GM21381 (cell line): Measurements from ENCODE around the gene TRIO.
"Not testable (repeated sequence)": the region's sequence is repeated elsewhere in the genome, so short reads cannot be mapped to it uniquely, and the experiment has no call there.

Experiments
- ATAC-seq: cut with Tn5 transposase; IDR thresholded peaks from one replicate; pipeline ENCODE4 v1.9.1; 2021; ENCODE audit warnings: mild to moderate bottlenecking, moderate library complexity; ENCODE audit not compliant: unreplicated experiment

Gene TRIO

GRCh38 chr5:14516901-14517300, 373.8 kb downstream of the TRIO start:
- no peak for ATAC-seq

- no peak for ATAC-seq
These were observed 375.5 kb downstream of the TRIO start for GRCh38 chr5:14518638-14519037.

- no peak for ATAC-seq
These were observed 378.6 kb downstream of the TRIO start for GRCh38 chr5:14521748-14522147.

GRCh38 chr5:14522721-14523120, 379.6 kb downstream of the TRIO start:
- no peak for ATAC-seq

DNA sequence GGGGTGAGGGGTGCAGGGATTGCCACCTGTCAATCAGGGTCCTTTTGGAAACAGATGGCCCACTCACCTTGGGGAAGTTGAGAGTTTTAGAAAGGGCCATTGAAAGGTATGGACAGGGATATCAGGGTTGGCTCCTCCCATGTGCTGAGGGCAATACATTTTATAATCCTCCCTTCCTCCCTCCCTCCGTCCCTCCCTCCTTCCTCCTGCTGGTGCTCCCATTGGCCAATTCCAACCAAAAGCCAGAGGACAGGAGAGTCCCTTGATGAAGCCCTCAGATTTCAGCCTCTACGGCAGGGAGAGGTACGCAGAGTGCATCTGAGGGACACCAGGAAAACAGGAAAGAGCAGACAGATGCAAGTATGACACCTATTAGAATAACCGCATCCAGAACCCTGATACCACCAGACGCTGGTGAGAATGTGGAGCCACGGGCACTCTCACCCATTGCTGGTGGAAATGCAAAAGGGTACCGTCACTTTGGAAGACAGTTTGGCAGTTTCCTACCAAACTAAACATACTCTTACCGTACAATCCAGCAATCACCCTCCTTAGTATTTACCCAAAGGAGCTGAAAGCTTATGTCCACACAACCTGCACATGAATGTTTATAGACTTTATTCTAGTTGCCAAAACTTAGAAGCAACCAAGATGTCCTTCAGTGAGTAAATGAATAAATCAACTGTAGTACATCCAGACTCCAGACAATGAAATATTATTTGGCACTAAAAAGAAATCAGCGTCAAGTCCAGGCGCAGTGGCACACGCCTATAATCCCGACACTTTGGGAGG, 380.3 kb downstream of the TRIO start:
- no peak for ATAC-seq

DNA sequence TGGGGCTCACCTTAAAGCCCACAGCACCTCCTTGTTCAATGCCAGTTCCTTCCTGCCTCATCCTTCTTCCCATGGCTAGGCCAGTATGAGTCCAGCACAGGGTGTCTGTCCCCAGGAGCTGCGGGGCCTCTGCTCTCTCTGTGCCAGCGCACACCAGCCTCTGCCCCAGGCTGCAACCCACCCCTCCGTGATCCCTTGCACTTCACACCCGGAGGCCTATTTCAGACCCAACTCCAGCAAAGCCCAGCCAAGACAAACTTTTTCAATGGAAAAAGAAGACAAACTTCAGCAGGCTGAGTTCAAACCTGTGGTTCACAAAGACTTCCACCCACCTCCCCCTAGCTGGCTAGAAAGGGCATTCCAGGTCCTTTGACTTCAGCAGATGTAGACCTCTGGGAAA, 382.3 kb downstream of the TRIO start:
- ATAC-seq, result no peak

DNA sequence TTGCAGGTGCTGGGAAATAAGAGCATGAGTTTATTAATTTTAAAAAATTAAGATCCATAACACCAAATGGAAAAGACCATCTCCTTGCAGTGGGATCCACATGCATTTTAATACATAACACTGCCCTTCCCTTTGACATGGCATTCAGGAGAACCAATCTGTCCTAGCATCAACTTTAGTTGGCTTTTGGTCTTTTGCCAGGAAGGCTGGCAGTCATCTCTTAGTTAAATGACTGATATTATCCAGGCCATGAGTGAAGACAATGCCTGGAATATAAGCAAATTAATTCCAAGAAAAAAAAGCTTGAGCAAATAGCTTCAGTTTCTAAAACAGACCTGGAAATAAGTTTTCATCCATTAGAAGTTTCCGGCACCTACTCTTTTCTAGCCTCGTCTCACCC, 383.4 kb downstream of the TRIO start:
- ATAC-seq, result no peak

DNA sequence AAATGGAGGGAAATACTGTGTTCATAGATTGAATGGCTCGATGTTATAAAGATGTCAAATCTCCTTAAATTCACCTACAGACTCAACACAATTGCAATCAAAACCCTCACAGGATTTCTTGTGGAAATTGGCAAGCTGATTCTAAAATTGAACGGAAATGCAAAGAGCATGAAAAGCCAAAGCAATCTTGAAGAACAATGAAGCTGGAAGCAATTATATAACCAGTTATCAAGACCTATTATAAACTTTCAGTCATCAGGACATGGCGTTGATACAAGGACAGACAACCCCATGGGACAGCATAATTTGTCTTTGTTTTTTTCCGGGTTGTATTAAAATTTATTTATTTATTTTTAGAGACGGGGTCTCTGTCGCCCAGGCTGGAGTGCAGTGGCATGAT, 385.0 kb downstream of the TRIO start:
- no peak for ATAC-seq

DNA sequence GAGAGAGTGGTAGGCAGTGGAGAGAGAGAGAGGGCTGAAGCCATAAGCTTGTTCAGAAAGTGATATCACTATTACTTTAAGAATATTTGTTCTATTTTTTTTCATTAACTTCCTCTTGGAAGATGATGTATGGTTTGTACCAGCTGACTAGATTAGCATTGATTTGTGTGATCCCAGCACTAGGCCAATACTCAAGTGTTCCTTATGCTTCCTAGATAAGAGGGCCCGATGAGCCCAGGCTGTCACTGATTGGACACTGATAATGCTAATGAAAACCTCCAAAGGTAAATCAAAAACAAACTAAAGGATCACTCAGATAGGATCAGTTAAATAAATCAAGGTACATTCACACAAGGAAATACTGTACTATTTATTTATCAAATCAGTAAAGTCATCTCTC, 385.8 kb downstream of the TRIO start:
- no peak for ATAC-seq

DNA sequence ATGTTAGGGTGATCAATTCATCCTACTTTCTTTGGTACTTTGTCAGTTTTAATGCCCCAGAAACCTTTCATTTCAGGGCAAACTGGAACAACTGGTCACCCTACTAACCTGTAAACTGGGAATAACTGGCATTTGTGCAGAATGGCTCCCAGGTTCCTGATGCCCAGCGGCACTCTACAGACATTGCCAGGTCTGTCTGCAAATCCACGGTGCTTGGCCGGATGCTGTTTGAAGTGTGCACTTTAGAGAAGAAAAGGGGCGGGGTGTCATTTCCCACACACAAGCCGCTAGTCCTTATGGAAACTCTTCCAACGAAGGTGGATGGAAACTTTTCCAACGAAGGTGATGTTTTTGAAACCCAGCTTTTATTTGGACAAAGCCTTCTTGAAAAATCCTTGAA, 388.5 kb downstream of the TRIO start:
- no peak for ATAC-seq

- no peak for ATAC-seq
These were observed 389.0 kb downstream of the TRIO start for GRCh38 chr5:14532180-14532579.

DNA sequence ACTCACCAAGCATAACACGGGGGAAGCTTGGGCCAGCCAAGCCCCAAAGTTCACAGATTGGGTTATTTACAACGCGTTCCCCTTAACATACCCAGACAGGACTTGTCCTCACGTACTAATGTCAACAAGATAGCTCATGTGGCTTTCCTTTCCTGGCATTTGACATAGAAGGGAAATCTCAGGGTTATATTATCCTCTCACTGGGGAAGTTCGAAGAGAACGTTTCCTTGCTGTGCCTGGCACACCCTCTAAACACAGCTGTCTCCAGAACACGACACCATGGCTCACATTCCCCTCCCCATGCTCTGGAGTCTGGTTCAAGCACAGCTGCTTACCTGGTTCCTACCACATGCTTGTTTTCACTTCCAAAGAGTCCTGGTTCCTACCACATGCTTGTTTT, 391.6 kb downstream of the TRIO start:
- no peak for ATAC-seq

- ATAC-seq, result no peak
These were observed 402.2 kb downstream of the TRIO start for GRCh38 chr5:14545308-14545707.

DNA sequence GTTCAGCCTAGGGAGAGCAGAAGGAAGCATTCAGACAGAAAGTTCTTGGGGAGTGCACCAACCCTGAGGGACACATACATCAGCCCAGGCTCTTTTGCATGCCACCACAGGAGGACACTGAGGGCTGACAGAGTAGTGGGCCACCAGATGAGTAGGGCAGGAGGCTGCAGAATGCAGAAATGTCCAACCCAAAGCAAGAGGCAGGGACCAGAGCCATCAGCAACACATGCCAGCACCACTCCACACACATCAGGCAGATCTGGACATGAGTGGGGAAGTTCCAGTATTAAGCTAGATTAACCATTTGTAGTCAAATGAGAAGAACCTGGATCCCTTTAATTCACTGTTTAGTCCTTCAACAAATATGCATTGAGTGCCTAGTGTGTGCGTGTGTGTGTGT, 402.7 kb downstream of the TRIO start:
- no peak for ATAC-seq

DNA sequence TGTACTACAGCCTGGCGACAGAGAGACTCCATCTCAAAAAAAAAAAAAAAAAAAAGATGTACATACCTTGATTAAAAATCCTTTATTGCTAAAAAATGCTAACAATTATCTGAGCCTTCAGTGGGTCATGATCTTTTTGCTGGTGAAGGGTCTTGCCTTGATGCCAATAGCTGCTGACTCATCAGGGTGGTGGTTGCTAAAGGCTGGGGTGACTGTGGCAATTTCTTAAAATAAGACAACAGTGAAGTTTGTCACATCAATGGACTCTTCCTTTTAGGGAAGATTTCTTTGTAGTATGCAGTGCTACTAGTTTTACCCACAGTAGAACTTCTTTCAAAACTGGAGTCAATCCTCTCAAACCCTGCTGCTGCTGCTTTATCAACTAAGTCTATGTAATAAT, 404.5 kb downstream of the TRIO start:
- ATAC-seq, result no peak

DNA sequence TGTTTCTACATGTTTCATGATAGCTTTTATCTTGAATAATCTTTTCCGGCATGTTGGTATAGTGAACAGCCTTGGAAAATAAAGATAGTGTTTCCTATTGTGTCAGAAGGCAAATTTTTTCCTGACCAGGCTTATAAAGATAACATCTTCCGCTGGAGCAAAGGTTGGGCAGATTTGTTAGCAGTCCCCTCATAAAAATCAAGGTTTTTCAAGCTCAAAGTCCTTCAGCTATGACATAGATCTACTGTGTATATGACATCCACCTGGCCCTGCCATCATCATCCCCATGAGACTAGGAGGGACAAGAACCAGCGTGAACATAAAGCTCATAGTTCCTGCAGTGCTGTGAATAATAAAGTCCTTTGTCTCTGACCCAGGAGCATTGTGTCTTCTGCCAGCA, 408.1 kb downstream of the TRIO start:
- ATAC-seq, result no peak

DNA sequence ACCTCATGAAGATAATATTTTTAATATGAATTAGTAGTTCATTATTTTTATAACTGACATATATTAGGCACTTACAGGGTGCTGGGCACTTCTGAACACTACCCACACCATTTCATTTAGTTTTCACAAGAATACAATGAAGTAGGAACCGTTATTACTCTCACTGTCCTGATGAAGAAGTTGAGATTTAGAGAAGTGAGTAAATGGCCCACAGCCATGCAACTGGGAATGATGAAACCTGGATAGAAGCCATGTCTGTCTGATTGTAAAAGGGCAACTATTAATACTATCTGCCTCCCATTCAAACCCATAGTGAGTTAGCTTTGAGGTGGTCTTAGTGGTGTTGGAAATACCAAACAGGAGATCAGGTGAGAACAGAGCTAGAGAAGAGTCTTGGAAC, 408.9 kb downstream of the TRIO start:
- ATAC-seq, result no peak

- not testable (repeated sequence) for ATAC-seq
These were observed 411.1 kb downstream of the TRIO start for GRCh38 chr5:14554288-14554687.

DNA sequence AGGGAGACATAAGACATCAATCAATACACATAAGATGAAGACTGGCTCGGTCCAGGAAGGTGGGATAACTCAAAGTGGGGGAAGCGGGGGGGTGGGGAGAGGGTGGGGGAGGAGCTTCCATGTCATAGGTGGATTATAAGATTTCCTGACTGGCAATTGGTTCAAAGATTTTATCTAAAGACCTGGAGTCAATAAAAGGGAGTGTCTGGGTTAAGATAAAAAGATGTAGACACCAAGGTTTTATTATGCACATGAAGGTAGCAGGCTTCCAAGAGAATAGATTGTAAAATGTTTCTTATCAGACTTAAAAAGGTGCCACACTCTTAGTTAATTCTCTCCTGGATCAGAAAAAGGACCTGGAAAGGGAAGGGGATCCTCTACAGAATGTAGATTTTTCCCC, 412.9 kb downstream of the TRIO start:
- no peak for ATAC-seq

DNA sequence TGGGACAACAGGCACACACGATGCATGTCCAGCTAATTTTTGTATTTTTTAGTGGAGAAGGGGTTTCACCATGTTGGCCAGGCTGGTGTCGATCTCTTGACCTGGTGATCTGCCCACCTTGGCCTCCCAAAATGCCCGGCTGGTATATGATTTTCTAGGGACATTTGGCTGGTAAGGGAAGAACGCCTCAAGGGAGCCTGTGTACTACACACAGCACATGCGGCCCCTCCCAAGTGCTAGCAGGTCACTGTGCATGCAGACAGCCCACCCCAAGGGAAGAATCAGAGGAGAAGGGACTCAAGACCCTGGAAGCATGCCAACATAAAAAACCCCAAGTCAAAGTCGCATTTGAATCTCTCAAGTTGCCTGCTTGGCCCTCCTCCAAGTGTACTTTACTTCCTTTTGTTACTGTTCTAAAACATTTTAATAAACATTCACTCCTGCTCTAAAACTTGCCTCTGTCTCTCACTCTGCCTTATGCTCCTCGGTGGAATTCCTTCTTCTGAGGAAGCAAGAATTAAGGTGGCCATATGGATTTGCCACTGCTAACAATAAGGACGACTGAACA, 414.1 kb downstream of the TRIO start:
- ATAC-seq, result no peak

DNA sequence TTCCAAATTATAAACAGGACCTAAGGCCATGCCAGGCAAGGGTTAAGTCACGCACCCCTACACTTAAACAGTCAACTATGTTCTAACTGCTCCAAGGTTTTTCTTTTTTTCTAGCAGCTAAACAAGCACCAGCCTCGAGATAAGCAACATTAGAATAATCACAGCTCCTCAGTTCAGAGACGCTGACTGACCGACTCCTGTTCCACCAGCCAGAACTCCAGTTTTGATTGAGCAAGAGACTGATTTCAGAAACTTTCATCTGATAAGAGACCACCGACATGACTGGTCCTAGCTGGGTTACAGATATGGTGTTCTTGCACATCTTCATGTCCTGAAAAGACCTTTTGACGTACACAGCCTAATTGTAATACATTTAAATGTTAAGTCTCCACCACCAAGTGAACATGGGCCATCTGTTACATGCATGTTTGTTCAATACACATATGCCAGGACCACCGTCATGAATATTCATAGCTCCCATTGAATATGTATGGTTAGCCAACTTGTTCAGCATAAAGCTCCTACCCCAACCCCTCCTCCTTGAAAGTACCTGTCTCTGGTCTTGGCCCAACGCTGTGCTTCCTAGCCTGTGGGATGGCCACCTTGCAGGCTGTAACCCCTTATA, 414.8 kb downstream of the TRIO start:
- no peak for ATAC-seq
